Activated effector memory CD4-positive, alpha-beta T cell treated with anti-CD3 and anti-CD28 coated beads, Interleukin-2, amount 50 U/mL, for 16 hours (primary cell): ENCODE measurements around the gene FRMD5.
"Not testable (repeated sequence)": the region's sequence is repeated elsewhere in the genome, so short reads cannot be mapped to it uniquely, and the experiment has no call there.

Experiments used
- DNase-seq: peaks from one replicate; pipeline ENCODE4 v3.0.0-alpha.2; 2020

FRMD5 gene

GRCh38 chr15:44195151-44195740, at the start of gene FRMD5:
FRMD5 (minus strand) TSS chr15:44195271.
- peak; percentile 94 for DNase-seq

GRCh38 chr15:44243829-44244228, 48.8 kb upstream of the FRMD5 start:
- no peak for DNase-seq

GRCh38 chr15:44243141-44243540, 48.1 kb upstream of the FRMD5 start:
- DNase-seq = no peak

GRCh38 chr15:44231842-44232241, 36.8 kb upstream of the FRMD5 start:
- DNase-seq = no peak

- not testable (repeated sequence) for DNase-seq
Observed at GRCh38 chr15:44229301-44229700, 34.2 kb upstream of the FRMD5 start.

GRCh38 chr15:44227584-44227983, 32.5 kb upstream of the FRMD5 start:
- no peak for DNase-seq

- DNase-seq = not testable (repeated sequence)
Observed at GRCh38 chr15:44227001-44227400, 31.9 kb upstream of the FRMD5 start.

GRCh38 chr15:44222478-44222877, 27.4 kb upstream of the FRMD5 start:
- no peak for DNase-seq

GRCh38 chr15:44219073-44219472, 24.0 kb upstream of the FRMD5 start:
- no peak for DNase-seq

GRCh38 chr15:44216958-44217357, 21.9 kb upstream of the FRMD5 start:
- no peak for DNase-seq

- DNase-seq = no peak
Observed at GRCh38 chr15:44215594-44215993, 20.5 kb upstream of the FRMD5 start.

GRCh38 chr15:44208956-44209355, 13.9 kb upstream of the FRMD5 start:
- DNase-seq = no peak

- no peak for DNase-seq
Observed at GRCh38 chr15:44207643-44208042, 12.6 kb upstream of the FRMD5 start.

- no peak for DNase-seq
Observed at GRCh38 chr15:44199393-44199792, 4.3 kb upstream of the FRMD5 start.

GRCh38 chr15:44194323-44195150, 534 bp downstream of the FRMD5 start:
- peak; percentile 77 for DNase-seq

GRCh38 chr15:44193651-44194322, 1.3 kb downstream of the FRMD5 start:
- no peak for DNase-seq

GRCh38 chr15:44188795-44189194, 6.3 kb downstream of the FRMD5 start:
- no peak for DNase-seq

- DNase-seq = no peak
Observed at GRCh38 chr15:44186705-44187104, 8.4 kb downstream of the FRMD5 start.

GRCh38 chr15:44183363-44183762, 11.7 kb downstream of the FRMD5 start:
- no peak for DNase-seq

GRCh38 chr15:44181410-44181809, 13.7 kb downstream of the FRMD5 start:
- DNase-seq = no peak

- no peak for DNase-seq
Observed at GRCh38 chr15:44177139-44177538, 17.9 kb downstream of the FRMD5 start.

- no peak for DNase-seq
Observed at GRCh38 chr15:44173813-44174212, 21.3 kb downstream of the FRMD5 start.

GRCh38 chr15:44163370-44163769, 31.7 kb downstream of the FRMD5 start:
- no peak for DNase-seq

- DNase-seq = no peak
Observed at GRCh38 chr15:44160796-44161195, 34.3 kb downstream of the FRMD5 start.
